OCI-LY3 (cell line): Measurements from ENCODE around the gene UTP15.

ENCODE experiments used
- EZH2phosphoT487 ChIP-seq: fragments of 200-600 bp; shearing (Covaris generic); IDR thresholded peaks from 2 replicates; pipeline ENCODE4 v1.6.1; 2018; ENCODE audit warnings: antibody characterized with exemption, mixed run types, low read depth
- TF ChIP-seq, protein P1 (sequence below): fragments of 200-600, 300-600 bp; sonication (generic); IDR thresholded peaks from 2 replicates; pipeline ENCODE4 v1.5.1; 2014; ENCODE audit warnings: antibody characterized with exemption, low read length, low read depth

DNA sequence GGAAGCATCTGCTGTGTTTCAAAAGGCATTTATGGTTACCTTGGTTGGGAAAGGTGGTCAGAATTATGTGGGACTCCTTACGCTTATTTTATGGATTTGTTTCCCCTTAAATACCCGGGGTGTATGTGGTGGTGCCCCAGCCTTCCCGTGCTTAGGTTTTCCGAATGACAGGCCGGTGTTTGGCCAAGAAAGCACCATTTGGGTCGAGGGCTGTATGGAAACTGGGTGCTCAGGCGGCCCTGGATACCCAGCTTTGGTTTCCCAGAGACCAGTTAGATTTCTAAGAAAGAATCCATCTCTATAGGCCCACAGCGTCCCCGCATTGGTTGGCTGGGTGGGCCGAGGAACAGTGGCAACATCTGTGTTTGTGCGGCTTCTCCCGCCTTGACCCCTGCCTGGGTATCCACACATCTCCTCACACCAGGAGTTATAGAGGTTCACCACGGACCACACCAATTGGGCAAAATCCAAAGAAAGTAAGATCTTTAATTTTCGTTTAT is 61.3 kb downstream of the UTP15 start:
- TF ChIP-seq, protein P1, sequence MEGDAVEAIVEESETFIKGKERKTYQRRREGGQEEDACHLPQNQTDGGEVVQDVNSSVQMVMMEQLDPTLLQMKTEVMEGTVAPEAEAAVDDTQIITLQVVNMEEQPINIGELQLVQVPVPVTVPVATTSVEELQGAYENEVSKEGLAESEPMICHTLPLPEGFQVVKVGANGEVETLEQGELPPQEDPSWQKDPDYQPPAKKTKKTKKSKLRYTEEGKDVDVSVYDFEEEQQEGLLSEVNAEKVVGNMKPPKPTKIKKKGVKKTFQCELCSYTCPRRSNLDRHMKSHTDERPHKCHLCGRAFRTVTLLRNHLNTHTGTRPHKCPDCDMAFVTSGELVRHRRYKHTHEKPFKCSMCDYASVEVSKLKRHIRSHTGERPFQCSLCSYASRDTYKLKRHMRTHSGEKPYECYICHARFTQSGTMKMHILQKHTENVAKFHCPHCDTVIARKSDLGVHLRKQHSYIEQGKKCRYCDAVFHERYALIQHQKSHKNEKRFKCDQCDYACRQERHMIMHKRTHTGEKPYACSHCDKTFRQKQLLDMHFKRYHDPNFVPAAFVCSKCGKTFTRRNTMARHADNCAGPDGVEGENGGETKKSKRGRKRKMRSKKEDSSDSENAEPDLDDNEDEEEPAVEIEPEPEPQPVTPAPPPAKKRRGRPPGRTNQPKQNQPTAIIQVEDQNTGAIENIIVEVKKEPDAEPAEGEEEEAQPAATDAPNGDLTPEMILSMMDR: no peak
- no peak for TF ChIP-seq EZH2phosphoT487
